GM12878 (cell line): ENCODE data around the gene RABEP2. TPM values are rescaled to one million over a fixed set of nuclear protein-coding genes. Genes with fewer than 3 reads are reported as not detected.

Experiments
- ATAC-seq: fragments of 200-7000 bp; cut with Tn5 transposase; 3 replicates; pipeline ENCODE4 v1.9.1; 2020; ENCODE audit warnings: mild to moderate bottlenecking, moderate library complexity
- BruUV-seq: library from RNA; stranded (reverse); fragments of 400-500 nt; replicated peaks from 2 replicates; lab custom pipeline; 2021; lab: Mats Ljungman, UMichigan
- CTCF ChIA-PET: fragments of 300-600 bp; sonication (Branson Sonifier 250); formaldehyde crosslinking; extraction: SDS; loops from one replicate; lab custom pipeline; 2021; ENCODE audit warnings: inconsistent platforms; lab: Yijun Ruan, JAX
- POLR2A ChIA-PET: fragments of 350-600 bp; formaldehyde crosslinking; extraction: SDS; loops from one replicate; lab custom pipeline; 2021; ENCODE audit warnings: inconsistent platforms; lab: Charles Lee
- RAD21 ChIA-PET: fragments of 300-600 bp; sonication (Branson Sonifier 250); formaldehyde crosslinking; loops from one replicate; lab custom pipeline; 2023; ENCODE audit warnings: antibody characterized with exemption; ENCODE audit not compliant: unreplicated experiment; lab: Charles Lee
- SMC1A ChIA-PET: fragments of 300-600 bp; sonication (Branson Sonifier 250); formaldehyde crosslinking; loops from one replicate; lab custom pipeline; 2023; ENCODE audit not compliant: unreplicated experiment, uncharacterized antibody; lab: Charles Lee
- DNase-seq: peaks from one replicate; pipeline ENCODE4 v3.0.0-alpha.2; 2011; ENCODE audit warnings: low read depth, low spot score
- FAIRE-seq: peaks from 3 replicates; lab custom pipeline; 2011; peaks lifted over from hg19 to GRCh38; lab: Jason Lieb, UNC
- H2AFZ ChIP-seq: 2 replicates; pipeline ENCODE4 v1.6.0; 2011; ENCODE audit warnings: low read depth, low read length, control low read depth; ENCODE audit not compliant: control insufficient read depth
- H3K27ac ChIP-seq: 2 replicates; pipeline ENCODE4 v1.5.1; 2011; ENCODE audit warnings: control low read depth; ENCODE audit not compliant: control insufficient read depth, insufficient read depth
- H3K27me3 ChIP-seq, 2 experiments: replicated peaks in 1 of 2; 2 replicates each; pipeline versions ENCODE4 v1.6.0 to v1.6.1; 2011; ENCODE audit warnings: low read length in 1 of 2; ENCODE audit not compliant: control insufficient read depth in 2 of 2, insufficient read depth in 2 of 2
- H3K36me3 ChIP-seq, 2 experiments: 2 replicates each; pipeline ENCODE4 v1.5.1; 2011; ENCODE audit warnings: low read length in 1 of 2; ENCODE audit not compliant: control insufficient read depth in 2 of 2, insufficient read depth in 2 of 2
- H3K4me1 ChIP-seq: 2 replicates; pipeline ENCODE4 v1.6.1; 2011; ENCODE audit warnings: mild to moderate bottlenecking, low read length, moderate library complexity, mixed read lengths; ENCODE audit not compliant: control insufficient read depth, insufficient read depth
- H3K4me2 ChIP-seq: 2 replicates; pipeline ENCODE4 v1.6.0; 2011; ENCODE audit warnings: control low read depth; ENCODE audit not compliant: control insufficient read depth, insufficient read depth
- H3K4me3 ChIP-seq: fragments of 200-600 bp; sonication (generic); 2 replicates; pipeline ENCODE4 v1.5.1; 2016
- H3K79me2 ChIP-seq: 2 replicates; pipeline ENCODE4 v1.6.0; 2011; ENCODE audit warnings: low read length; ENCODE audit not compliant: control insufficient read depth, insufficient read depth
- H3K9ac ChIP-seq: 2 replicates; pipeline ENCODE4 v1.8.0; 2011; ENCODE audit warnings: low read length, control low read depth, mixed read lengths; ENCODE audit not compliant: control insufficient read depth, insufficient read depth
- H3K9me3 ChIP-seq: replicated peaks from 3 replicates; pipeline ENCODE4 v1.5.1; 2011; ENCODE audit warnings: mild to moderate bottlenecking, low read length; ENCODE audit not compliant: control insufficient read depth, insufficient read depth
- H4K20me1 ChIP-seq: 2 replicates; pipeline ENCODE4 v1.6.0; 2011; ENCODE audit not compliant: control insufficient read depth, insufficient read depth
- BCL11A ChIP-seq: IDR thresholded peaks from 2 replicates; pipeline ENCODE4 v1.6.1; 2011; ENCODE audit warnings: low read depth, low read length
- BCLAF1 ChIP-seq: fragments of 450-650 bp; IDR thresholded peaks from 2 replicates; pipeline ENCODE4 v1.6.1; 2017; ENCODE audit warnings: antibody characterized with exemption, mild to moderate bottlenecking, moderate library complexity
- IRF3 ChIP-seq: fragments of 450-650 bp; IDR thresholded peaks from 2 replicates; pipeline ENCODE4 v1.6.1; 2014; ENCODE audit warnings: mild to moderate bottlenecking
- KLF5 ChIP-seq: fragments of 450-650 bp; IDR thresholded peaks from 2 replicates; pipeline ENCODE4 v1.6.1; 2014; ENCODE audit warnings: mild to moderate bottlenecking; ENCODE audit not compliant: partially characterized antibody
- NBN ChIP-seq: fragments of 450-650 bp; IDR thresholded peaks from 2 replicates; pipeline ENCODE4 v1.6.1; 2016
- NFYB ChIP-seq: IDR thresholded peaks from 2 replicates; pipeline ENCODE4 v1.6.1; 2011; ENCODE audit warnings: low read depth, mild to moderate bottlenecking, low read length, improper control_type of control experiment, moderate library complexity; ENCODE audit not compliant: insufficient read depth
- PML ChIP-seq: IDR thresholded peaks from 2 replicates; pipeline ENCODE4 v1.6.1; 2012; ENCODE audit warnings: low read length, inconsistent platforms
- SP1 ChIP-seq: IDR thresholded peaks from one replicate; pipeline ENCODE4 v1.6.1; 2011; ENCODE audit warnings: low read depth, low read length
- STAT1 ChIP-seq: fragments of 450-650 bp; conservative IDR thresholded peaks from 2 replicates; pipeline ENCODE4 v1.6.1; 2014; ENCODE audit warnings: antibody characterized with exemption, mild to moderate bottlenecking
- STAT3 ChIP-seq: IDR thresholded peaks from 2 replicates; pipeline ENCODE4 v1.6.1; 2011; ENCODE audit warnings: low read depth, low read length, improper control_type of control experiment
- TARDBP ChIP-seq: IDR thresholded peaks from 2 replicates; pipeline ENCODE4 v1.6.1; 2016; ENCODE audit warnings: borderline replicate concordance
- TCF7 ChIP-seq: IDR thresholded peaks from 2 replicates; pipeline ENCODE4 v1.6.1; 2014; ENCODE audit warnings: antibody characterized with exemption, borderline replicate concordance
- ZBTB33 ChIP-seq: fragments of 450-650 bp; IDR thresholded peaks from 2 replicates; pipeline ENCODE4 v1.6.1; 2017; ENCODE audit warnings: mild to moderate bottlenecking
- WGBS: methylation state at CpG from one replicate; pipeline ENCODE4 v1.1.6; 2016; ENCODE audit warnings: low lambda C conversion rate; ENCODE audit not compliant: insufficient replicate concordance, insufficient coverage; ENCODE audit errors: missing lambda C conversion rate; 5-methylcytosine and 5-hydroxymethylcytosine counted together
- in situ Hi-C: fragments of 300-500 bp; cut with MboI; formaldehyde crosslinking; loops from 9 replicates; pipeline ENCODE4 v1.14.3; 2018; ENCODE audit warnings: mixed read lengths
- intact Hi-C: fragments of 100-400 bp; cut with micrococcal nuclease; formaldehyde crosslinking; loops from one replicate; pipeline ENCODE4 v1.14.2; 2022; ENCODE audit not compliant: unreplicated experiment
- polyA plus RNA-seq, 11 experiments: library from polyadenylated mRNA; depleted of rRNA in 4 of 11; unstranded in 6 of 11; stranded (reverse) in 5 of 11; fragments of >200 nt; fragmentation: Nextera tagmentation in 4 of 11; fragmentation: Illumina TruSeq in 1 of 11; extraction: Ambion mirVana in 4 of 11; extraction: Trizol in 1 of 11; gene quantifications; 1 replicate in 1 of 11; 2 replicates in 10 of 11; pipeline versions ENCODE4 v1.2.1 to v1.2.3, GENCODE V29; 2011 to 2016; ENCODE audit warnings: inconsistent platforms in 2 of 11, missing spikeins in 2 of 11, low read depth in 1 of 11
- total RNA-seq, 4 experiments: library from RNA; depleted of rRNA in 3 of 4; stranded (reverse); fragments of >200 nt in 3 of 4; fragmentation: Illumina TruSeq in 1 of 4; extraction: Trizol in 1 of 4; gene quantifications; 2 replicates each; pipeline versions ENCODE4 v1.2.1 to v1.2.3, GENCODE V29; 2013 to 2021

RABEP2 gene
- total and polyA plus RNA-seq, 10 of the 15 experiments (the other 5 are each of a cell fraction or from before 2014, with no cell fraction given) = 0.47 to 33.2 (median 18.6) TPM

- TF ChIP-seq BCLAF1 = no peak
- no peak for TF ChIP-seq STAT1
- no peak for TF ChIP-seq ZBTB33
- no peak for TF ChIP-seq SP1
- no peak for TF ChIP-seq KLF5
These were observed 31.7 kb downstream of the RABEP2 start (continued) for GRCh38 chr16:28893291-28893690.

GRCh38 chr16:28891964-28892890 is 32.8 kb downstream of the RABEP2 start:
- no peaks in the 10 kb centered on the region; the same call in 1 of the 2 replicates for H3K4me1 ChIP-seq
- no peaks in the 10 kb centered on the region for H3K9me3 ChIP-seq
- POLR2A ChIA-PET = no interaction called here
- no peaks in the 10 kb centered on the region for H3K79me2 ChIP-seq
- WGBS = 71% methylated on average over 14 of the region's 14 CpGs
- BruUV-seq = no TSS peak
- TF ChIP-seq TCF7 = no peak
- no peak for TF ChIP-seq STAT3
- TF ChIP-seq PML = no peak
- no peak for TF ChIP-seq IRF3
- no peak for TF ChIP-seq BCL11A
- TF ChIP-seq NFYB = no peak
- TF ChIP-seq TARDBP = no peak
- no peak for TF ChIP-seq NBN
- H3K4me3 ChIP-seq = no peak overlapping the region
- H3K27me3 ChIP-seq = no peaks in the 10 kb centered on the region
- H2AFZ ChIP-seq = no peak overlapping the region
- CTCF ChIA-PET = interaction anchor here (1.0 kb wide), 1 partner anchor 53 kb away, joined by 4 read pairs; no protein-coding TSS in a partner anchor
- no peak overlapping the region for H3K9ac ChIP-seq
- in situ Hi-C loops (no loop called here), intact Hi-C loops (no loop called here)
- no peaks in the 10 kb centered on the region for H3K36me3 ChIP-seq
- RAD21 ChIA-PET = no interaction called here
- no peak for FAIRE-seq
- SMC1A ChIA-PET = interaction anchor here (1.2 to 1.9 kb wide), 2 partner anchors 13 to 53 kb away, joined by 3 to 5 read pairs; no protein-coding TSS in a partner anchor
- H3K4me2 ChIP-seq = no peak overlapping the region
- no peak for DNase-seq
- no peaks in the 10 kb centered on the region for H4K20me1 ChIP-seq
- H3K27ac ChIP-seq = no peak overlapping the region
- ATAC-seq = no peak
